Glutamatergic neuron (in vitro differentiated cells): ENCODE measurements around the gene NANP. TPM values are rescaled to one million over a fixed set of nuclear protein-coding genes. Genes with fewer than 3 reads are reported as not detected.
"Not testable (repeated sequence)": the region's sequence is repeated elsewhere in the genome, so short reads cannot be mapped to it uniquely, and the experiment has no call there.

ENCODE experiments used
- DNase-seq: peaks from one replicate; pipeline ENCODE4 v3.0.0; 2022
- H3K27ac Mint-ChIP-seq: one replicate; pipeline ENCODE4 v1.8.0; 2020; ENCODE audit warnings: mild to moderate bottlenecking, mixed read lengths, inconsistent platforms; ENCODE audit not compliant: unreplicated experiment
- H3K27me3 Mint-ChIP-seq: one replicate; pipeline ENCODE4 v1.8.0; 2020; ENCODE audit warnings: mild to moderate bottlenecking, moderate library complexity, mixed read lengths, inconsistent platforms; ENCODE audit not compliant: unreplicated experiment
- H3K36me3 Mint-ChIP-seq: one replicate; pipeline ENCODE4 v1.8.0; 2020; ENCODE audit warnings: mild to moderate bottlenecking, mixed read lengths, inconsistent platforms; ENCODE audit not compliant: unreplicated experiment
- H3K4me1 Mint-ChIP-seq: one replicate; pipeline ENCODE4 v1.8.0; 2020; ENCODE audit warnings: mild to moderate bottlenecking, low read depth, mixed read lengths, inconsistent platforms; ENCODE audit not compliant: unreplicated experiment
- H3K4me3 Mint-ChIP-seq: one replicate; pipeline ENCODE4 v1.8.0; 2020; ENCODE audit warnings: mild to moderate bottlenecking, mixed read lengths, inconsistent platforms; ENCODE audit not compliant: unreplicated experiment
- H3K9me3 Mint-ChIP-seq: one replicate; pipeline ENCODE4 v1.8.0; 2020; ENCODE audit warnings: mild to moderate bottlenecking, moderate library complexity, mixed read lengths, inconsistent platforms; ENCODE audit not compliant: unreplicated experiment
- total RNA-seq: library from RNA; stranded (reverse); fragmentation: NEBNext Ultra II Directional; extraction: Animal tissue kit (Norgen Biotek cat#: 25700); gene quantifications from one replicate; pipeline ENCODE4 v1.2.1, GENCODE V29; 2021; ENCODE audit not compliant: unreplicated experiment
- TF ChIP-seq, protein P1 (sequence below): fragments of 200-600 bp; sonication (generic); IDR thresholded peaks from one replicate; pipeline ENCODE4 v1.5.0; 2021; ENCODE audit not compliant: partially characterized antibody, unreplicated experiment

NANP gene
- total RNA-seq, 1 donor from 2014 or later = 1.4 TPM

DNA sequence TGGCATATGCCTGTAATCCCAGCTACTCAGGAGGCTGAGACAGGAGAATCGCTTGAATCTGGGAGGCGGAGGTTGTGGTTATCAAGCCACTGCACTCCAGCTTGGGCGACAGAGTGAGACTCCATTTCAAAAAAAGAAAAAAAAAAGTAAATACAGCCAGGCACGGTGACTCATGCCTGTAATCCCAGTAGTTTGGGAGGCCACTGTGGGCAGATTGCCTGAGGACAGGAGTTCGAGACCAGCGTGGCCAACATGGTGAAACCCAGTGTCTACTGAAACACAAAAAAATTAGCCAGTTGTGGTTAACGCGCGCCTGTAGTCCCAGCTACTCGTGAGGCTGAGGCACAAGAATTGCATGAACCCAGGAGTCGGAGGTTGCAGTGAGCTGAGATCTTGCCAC is 36.9 kb downstream of the NANP start:
- Mint-ChIP-seq H3K4me1 (peaks cover 24% of the 10 kb centered on the region), H3K36me3 (no peaks in the 10 kb centered on the region), H3K27me3 (peaks cover 13% of the 10 kb centered on the region), H3K4me3 (no peak overlapping the region), H3K9me3 (peaks cover 4% of the 10 kb centered on the region), H3K27ac (no peak overlapping the region)
- TF ChIP-seq, protein P1, sequence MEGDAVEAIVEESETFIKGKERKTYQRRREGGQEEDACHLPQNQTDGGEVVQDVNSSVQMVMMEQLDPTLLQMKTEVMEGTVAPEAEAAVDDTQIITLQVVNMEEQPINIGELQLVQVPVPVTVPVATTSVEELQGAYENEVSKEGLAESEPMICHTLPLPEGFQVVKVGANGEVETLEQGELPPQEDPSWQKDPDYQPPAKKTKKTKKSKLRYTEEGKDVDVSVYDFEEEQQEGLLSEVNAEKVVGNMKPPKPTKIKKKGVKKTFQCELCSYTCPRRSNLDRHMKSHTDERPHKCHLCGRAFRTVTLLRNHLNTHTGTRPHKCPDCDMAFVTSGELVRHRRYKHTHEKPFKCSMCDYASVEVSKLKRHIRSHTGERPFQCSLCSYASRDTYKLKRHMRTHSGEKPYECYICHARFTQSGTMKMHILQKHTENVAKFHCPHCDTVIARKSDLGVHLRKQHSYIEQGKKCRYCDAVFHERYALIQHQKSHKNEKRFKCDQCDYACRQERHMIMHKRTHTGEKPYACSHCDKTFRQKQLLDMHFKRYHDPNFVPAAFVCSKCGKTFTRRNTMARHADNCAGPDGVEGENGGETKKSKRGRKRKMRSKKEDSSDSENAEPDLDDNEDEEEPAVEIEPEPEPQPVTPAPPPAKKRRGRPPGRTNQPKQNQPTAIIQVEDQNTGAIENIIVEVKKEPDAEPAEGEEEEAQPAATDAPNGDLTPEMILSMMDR = no peak
- no peak for DNase-seq

DNA sequence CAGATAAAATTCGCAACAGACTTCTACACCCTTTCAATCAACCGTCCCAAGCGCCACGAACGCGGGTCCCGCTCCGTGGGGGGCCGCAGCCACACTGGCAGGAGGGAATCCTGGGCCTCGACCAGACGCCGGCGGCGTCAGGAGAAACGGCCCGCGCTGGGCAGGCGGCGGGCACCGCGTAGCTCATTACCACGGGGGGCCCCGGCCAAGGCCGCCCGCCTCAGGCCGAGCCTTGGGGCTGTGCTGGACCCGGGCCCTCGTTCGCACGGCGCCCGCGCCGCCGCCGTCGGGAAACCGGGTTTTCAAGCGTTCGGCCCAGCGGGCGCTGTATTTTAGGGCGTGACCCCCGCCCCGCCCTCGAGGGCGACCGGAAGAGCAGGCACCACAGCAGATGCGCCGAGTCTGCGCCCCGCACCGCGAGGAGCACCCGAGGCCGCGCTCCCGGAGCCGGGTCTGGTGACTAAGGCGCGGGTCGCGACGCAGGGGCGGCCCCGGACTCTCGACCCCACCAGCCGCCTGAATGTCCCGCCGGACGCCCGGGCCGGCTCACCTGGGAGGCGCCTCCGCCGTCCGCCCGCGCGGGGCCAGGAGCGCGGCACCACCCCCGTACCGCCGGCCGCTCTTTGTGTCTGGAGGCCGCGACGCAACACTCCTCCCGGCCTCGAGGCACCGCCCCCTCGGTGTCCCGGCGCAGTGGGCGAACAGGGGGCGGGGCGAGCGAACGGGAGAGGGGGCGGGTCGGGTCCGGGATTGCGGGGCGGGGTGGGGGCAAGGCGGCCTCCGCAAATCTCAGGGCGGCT is 38.7 kb downstream of the NANP start, which contains the start of gene NINL:
TSS of gene NINL (minus strand) at position 627 of the 800 bp plus-strand sequence. CDS start 58,944 bp downstream, outside the sequence.
- peaks cover 19% of the 10 kb centered on the region for H3K4me1 Mint-ChIP-seq
- TF ChIP-seq, protein P1 = no peak
- H3K36me3 Mint-ChIP-seq = peaks cover 3% of the 10 kb centered on the region
- H3K27ac Mint-ChIP-seq = peak within 1 kb of the TSS; percentile 98
- peak; percentile 90 for DNase-seq
- H3K4me3 Mint-ChIP-seq = peak within 1 kb of the TSS; percentile 100
- H3K9me3 Mint-ChIP-seq = peaks cover 4% of the 10 kb centered on the region
- H3K27me3 Mint-ChIP-seq = peaks cover 11% of the 10 kb centered on the region

DNA sequence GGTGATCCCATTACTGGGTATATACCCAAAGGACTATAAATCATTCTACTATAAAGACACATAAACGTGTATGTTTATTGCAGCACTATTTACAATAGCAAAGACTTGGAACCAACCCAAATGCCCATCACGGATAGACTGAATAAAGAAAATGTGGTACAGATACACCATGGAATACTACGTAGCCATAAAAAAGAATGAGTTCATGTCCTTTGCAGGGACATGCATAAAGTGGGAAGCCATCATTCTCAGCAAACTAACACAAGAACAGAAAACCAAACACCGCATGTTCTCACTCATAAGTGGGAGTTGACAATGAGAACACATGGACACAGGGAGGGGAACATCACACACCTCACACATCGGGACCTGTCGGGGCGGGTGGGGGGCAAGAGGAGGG is 40.2 kb downstream of the NANP start:
- not testable (repeated sequence) for DNase-seq, H3K36me3 Mint-ChIP-seq, H3K9me3 Mint-ChIP-seq
- Mint-ChIP-seq H3K27me3 (peaks cover 11% of the 10 kb centered on the region), H3K4me3 (peak overlapping the region; percentile 100), H3K27ac (peak overlapping the region; percentile 78), H3K4me1 (peaks cover 24% of the 10 kb centered on the region)

DNA sequence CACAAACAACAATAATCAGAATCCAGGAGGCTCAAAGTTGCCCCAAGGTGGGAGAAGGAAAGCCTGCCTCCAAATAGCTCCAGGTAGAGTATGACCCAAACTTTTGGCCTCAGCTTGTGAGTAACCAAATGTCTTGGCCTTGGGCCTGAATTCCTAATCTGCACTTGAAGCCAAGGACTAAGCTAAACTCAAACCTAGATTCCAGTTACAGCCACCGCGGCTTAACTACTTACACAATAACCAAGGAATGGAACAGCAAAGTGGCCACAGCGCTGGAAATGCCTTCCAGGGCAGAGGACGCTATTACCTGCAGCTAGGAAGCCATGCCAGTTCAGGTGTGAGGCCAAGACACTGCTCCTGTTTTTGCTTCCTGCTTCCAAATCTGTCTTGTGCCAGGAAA is 43.1 kb downstream of the NANP start:
- peaks cover 3% of the 10 kb centered on the region for H3K36me3 Mint-ChIP-seq
- DNase-seq = no peak
- H3K4me1 Mint-ChIP-seq = peaks cover 26% of the 10 kb centered on the region
- TF ChIP-seq, protein P1 = no peak
- H3K27me3 Mint-ChIP-seq = peaks cover 10% of the 10 kb centered on the region
- H3K27ac Mint-ChIP-seq = no peak overlapping the region
- H3K9me3 Mint-ChIP-seq = peaks cover 4% of the 10 kb centered on the region
- no peak overlapping the region for H3K4me3 Mint-ChIP-seq

DNA sequence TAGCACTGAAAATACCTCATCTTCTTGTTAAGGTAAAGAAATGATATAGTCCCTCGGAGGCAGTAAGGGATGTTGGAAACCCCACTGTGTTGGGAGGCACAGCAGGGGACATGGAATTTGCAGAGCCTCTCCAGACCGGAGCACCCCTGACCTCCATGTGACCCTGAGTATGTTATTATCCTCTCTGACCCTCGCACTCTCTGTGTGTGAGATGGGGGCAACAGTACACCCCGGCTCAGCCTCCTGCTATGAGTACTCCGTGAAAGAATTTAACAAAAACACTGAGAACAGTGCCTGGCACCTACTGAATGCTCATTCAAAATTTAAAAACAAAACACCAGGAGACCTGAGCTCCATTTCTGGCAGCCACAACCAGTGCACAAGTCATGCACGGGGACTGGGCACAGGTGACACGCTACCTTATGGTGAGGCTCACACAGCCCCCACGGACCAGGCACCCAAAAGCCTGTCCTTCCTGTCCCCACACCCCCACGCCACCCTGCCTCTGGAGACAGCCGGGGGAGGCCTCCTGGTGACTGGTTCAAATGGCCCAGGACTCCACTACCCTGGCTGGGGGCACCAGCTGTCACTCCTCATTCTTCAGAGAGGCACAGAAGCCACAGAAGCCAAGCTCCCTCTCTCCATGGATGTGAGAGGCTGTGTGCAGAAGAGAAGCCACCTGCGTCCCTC is 44.6 kb downstream of the NANP start:
- Mint-ChIP-seq H3K27ac (peak overlapping the region; percentile 52), H3K4me3 (no peak overlapping the region)

More for the DNA sequence above, 44.6 kb downstream of the NANP start:
- DNase-seq = peak; percentile 26
- TF ChIP-seq, protein P1 = no peak
- Mint-ChIP-seq H3K27me3 (peaks cover 6% of the 10 kb centered on the region), H3K4me1 (peaks cover 29% of the 10 kb centered on the region), H3K9me3 (peaks cover 1% of the 10 kb centered on the region), H3K36me3 (peaks cover 3% of the 10 kb centered on the region)
